ENCODE results near the gene SARDH. TPM values are rescaled to one million over a fixed set of nuclear protein-coding genes. Genes with fewer than 3 reads are reported as not detected.

Gene SARDH
- polyA plus RNA-seq, 1 donor (not counting 4 experiments of a cell fraction or from before 2014, with no cell fraction given), result 0.03 TPM

- H3K36me3 ChIP-seq (ENCODE audit: control insufficient read depth in 2 of 2, extremely low read depth in 1 of 2, insufficient read depth in 2 of 2, low read length in 2 of 2), result no peaks in the 10 kb centered on the region
- H2AFZ ChIP-seq (ENCODE audit: control insufficient read depth, low read length), result no peak overlapping the region
- H3K9ac ChIP-seq (ENCODE audit: control insufficient read depth, extremely low read depth, insufficient read depth, low read length), result no peak overlapping the region
- no peaks in the 10 kb centered on the region for H3K4me1 ChIP-seq (ENCODE audit: control insufficient read depth, extremely low read depth, insufficient read depth, low read length)
- H3K9me1 ChIP-seq (ENCODE audit: control insufficient read depth, extremely low read depth, insufficient read depth, low read length), result no peaks in the 10 kb centered on the region
- no peaks in the 10 kb centered on the region for H4K20me1 ChIP-seq (ENCODE audit: control insufficient read depth, extremely low read depth, insufficient read depth, low read length)
- no peak overlapping the region for H3K27ac ChIP-seq (ENCODE audit: control insufficient read depth, insufficient read depth, low read length)
- FAIRE-seq, result no peak
- H3K4me3 ChIP-seq (ENCODE audit: control insufficient read depth in 2 of 3, extremely low read depth in 1 of 3, insufficient read depth in 2 of 3, low read depth in 1 of 3, low read length in 3 of 3), result no peak overlapping the region
- DNase-seq (ENCODE audit: low read depth, low spot score), result no peak
- H3K79me2 ChIP-seq (ENCODE audit: control insufficient read depth, insufficient read depth, low read length), result no peaks in the 10 kb centered on the region
- dilution Hi-C loops (cut with MboI; ENCODE audit: extremely low pct_ligation_motif_present, low sequenced_read_pairs), result no loop called here
- peaks cover 5% of the 10 kb centered on the region for H3K27me3 ChIP-seq (ENCODE audit: control insufficient read depth, extremely low read depth, insufficient read depth, low read length)
- no peak overlapping the region for H3K4me2 ChIP-seq (ENCODE audit: control insufficient read depth, extremely low read depth, insufficient read depth, low read depth, low read length)
- H3K9me3 ChIP-seq (ENCODE audit: control insufficient read depth, low read depth, low read length), result no peaks in the 10 kb centered on the region
- no peak for TF ChIP-seq CTCF (optimal IDR thresholded peaks at IDR 0.05 in 1 of 3, IDR thresholded peaks at IDR 0.05 in 1 of 3, conservative IDR thresholded peaks at IDR 0.05 in 1 of 3; ENCODE audit: extremely low read depth in 1 of 3, insufficient read depth in 2 of 3, low read length in 3 of 3)
- no peak for TF ChIP-seq EZH2 (IDR thresholded peaks at IDR 0.05; ENCODE audit: low read length)
Observed at GRCh38 chr9:133685653-133686609, 52.2 kb downstream of the SARDH start.

GRCh38 chr9:133684936-133685361, 53.2 kb downstream of the SARDH start:
- no peaks in the 10 kb centered on the region for H3K9me1 ChIP-seq (ENCODE audit: control insufficient read depth, extremely low read depth, insufficient read depth, low read length)
- DNase-seq (ENCODE audit: low read depth, low spot score) (no peak), FAIRE-seq (no peak)
- peaks cover 5% of the 10 kb centered on the region for H3K27me3 ChIP-seq (ENCODE audit: control insufficient read depth, extremely low read depth, insufficient read depth, low read length)
- H4K20me1 ChIP-seq (ENCODE audit: control insufficient read depth, extremely low read depth, insufficient read depth, low read length), result no peaks in the 10 kb centered on the region
- no peak for TF ChIP-seq EZH2 (IDR thresholded peaks at IDR 0.05; ENCODE audit: low read length)
- no peak for TF ChIP-seq CTCF (optimal IDR thresholded peaks at IDR 0.05 in 1 of 3, IDR thresholded peaks at IDR 0.05 in 1 of 3, conservative IDR thresholded peaks at IDR 0.05 in 1 of 3; ENCODE audit: extremely low read depth in 1 of 3, insufficient read depth in 2 of 3, low read length in 3 of 3)
- H3K79me2 ChIP-seq (ENCODE audit: control insufficient read depth, insufficient read depth, low read length), result no peaks in the 10 kb centered on the region
- no peak overlapping the region for H3K27ac ChIP-seq (ENCODE audit: control insufficient read depth, insufficient read depth, low read length)
- no peaks in the 10 kb centered on the region for H3K9me3 ChIP-seq (ENCODE audit: control insufficient read depth, low read depth, low read length)
- H3K4me2 ChIP-seq (ENCODE audit: control insufficient read depth, extremely low read depth, insufficient read depth, low read depth, low read length), result no peak overlapping the region
- dilution Hi-C loops (cut with MboI; ENCODE audit: extremely low pct_ligation_motif_present, low sequenced_read_pairs), result no loop called here
- no peak overlapping the region for H3K9ac ChIP-seq (ENCODE audit: control insufficient read depth, extremely low read depth, insufficient read depth, low read length)
- no peak overlapping the region for H3K4me3 ChIP-seq (ENCODE audit: control insufficient read depth in 2 of 3, extremely low read depth in 1 of 3, insufficient read depth in 2 of 3, low read depth in 1 of 3, low read length in 3 of 3)
- no peaks in the 10 kb centered on the region for H3K4me1 ChIP-seq (ENCODE audit: control insufficient read depth, extremely low read depth, insufficient read depth, low read length)
- H3K36me3 ChIP-seq (ENCODE audit: control insufficient read depth in 2 of 2, extremely low read depth in 1 of 2, insufficient read depth in 2 of 2, low read length in 2 of 2), result no peaks in the 10 kb centered on the region
- H2AFZ ChIP-seq (ENCODE audit: control insufficient read depth, low read length), result no peak overlapping the region

Data from keratinocyte (primary cell).